MCF 10A (cell line): ENCODE results near the gene TRRAP. TPM values are rescaled to one million over a fixed set of nuclear protein-coding genes. Genes with fewer than 3 reads are reported as not detected.

Experiments
- BruUV-seq: library from RNA; stranded (reverse); fragments of 400-500 nt; replicated peaks from 2 replicates; lab custom pipeline; 2021; lab: Mats Ljungman, UMichigan
- CTCF ChIA-PET: fragments of 300-600 bp; sonication (Branson Sonifier 250); formaldehyde crosslinking; extraction: SDS; loops from one replicate; lab custom pipeline; 2021; ENCODE audit warnings: antibody characterized with exemption, inconsistent platforms; lab: Yijun Ruan, JAX
- POLR2A ChIA-PET: fragments of 300-600, 350-650 bp; sonication (Branson Sonifier 250); formaldehyde crosslinking; extraction: SDS; loops from one replicate; lab custom pipeline; 2020; ENCODE audit warnings: antibody characterized with exemption, inconsistent platforms; lab: Yijun Ruan, JAX
- DNase-seq: peaks from one replicate; pipeline ENCODE4 v3.0.0-alpha.2; 2018; ENCODE audit not compliant: unreplicated experiment
- H3K27ac Mint-ChIP-seq: one replicate; pipeline ENCODE4 v1.8.0; 2022; ENCODE audit warnings: mild to moderate bottlenecking, low read depth, mixed read lengths; ENCODE audit not compliant: unreplicated experiment
- H3K27me3 Mint-ChIP-seq: one replicate; pipeline ENCODE4 v1.8.0; 2022; ENCODE audit warnings: mixed read lengths; ENCODE audit not compliant: insufficient read depth, unreplicated experiment
- H3K36me3 Mint-ChIP-seq: one replicate; pipeline ENCODE4 v1.8.0; 2022; ENCODE audit warnings: mild to moderate bottlenecking, moderate library complexity, mixed read lengths; ENCODE audit not compliant: insufficient read depth, unreplicated experiment
- H3K4me1 Mint-ChIP-seq: one replicate; pipeline ENCODE4 v1.8.0; 2022; ENCODE audit warnings: mixed read lengths; ENCODE audit not compliant: insufficient read depth, unreplicated experiment
- H3K4me3 Mint-ChIP-seq: one replicate; pipeline ENCODE4 v1.8.0; 2022; ENCODE audit warnings: mild to moderate bottlenecking, moderate library complexity, mixed read lengths; ENCODE audit not compliant: unreplicated experiment
- H3K9me3 Mint-ChIP-seq: one replicate; pipeline ENCODE4 v1.8.0; 2022; ENCODE audit warnings: mixed read lengths; ENCODE audit not compliant: unreplicated experiment
- intact Hi-C: fragments of 100-400 bp; cut with micrococcal nuclease; formaldehyde crosslinking; loops from 2 replicates; pipeline ENCODE4 v1.14.1; 2022
- total RNA-seq: library from RNA; stranded (reverse); gene quantifications from 2 replicates; pipeline ENCODE4 v1.2.3, GENCODE V29; 2022
- TF ChIP-seq, protein P1 (sequence below): fragments of 200-600 bp; IDR thresholded peaks from one replicate; pipeline ENCODE4 v1.8.0; 2022; ENCODE audit warnings: antibody characterized with exemption, mild to moderate bottlenecking; ENCODE audit not compliant: unreplicated experiment

TRRAP gene
- total RNA-seq, 1 experiment from 2014 or later, result 30.4 TPM

DNA sequence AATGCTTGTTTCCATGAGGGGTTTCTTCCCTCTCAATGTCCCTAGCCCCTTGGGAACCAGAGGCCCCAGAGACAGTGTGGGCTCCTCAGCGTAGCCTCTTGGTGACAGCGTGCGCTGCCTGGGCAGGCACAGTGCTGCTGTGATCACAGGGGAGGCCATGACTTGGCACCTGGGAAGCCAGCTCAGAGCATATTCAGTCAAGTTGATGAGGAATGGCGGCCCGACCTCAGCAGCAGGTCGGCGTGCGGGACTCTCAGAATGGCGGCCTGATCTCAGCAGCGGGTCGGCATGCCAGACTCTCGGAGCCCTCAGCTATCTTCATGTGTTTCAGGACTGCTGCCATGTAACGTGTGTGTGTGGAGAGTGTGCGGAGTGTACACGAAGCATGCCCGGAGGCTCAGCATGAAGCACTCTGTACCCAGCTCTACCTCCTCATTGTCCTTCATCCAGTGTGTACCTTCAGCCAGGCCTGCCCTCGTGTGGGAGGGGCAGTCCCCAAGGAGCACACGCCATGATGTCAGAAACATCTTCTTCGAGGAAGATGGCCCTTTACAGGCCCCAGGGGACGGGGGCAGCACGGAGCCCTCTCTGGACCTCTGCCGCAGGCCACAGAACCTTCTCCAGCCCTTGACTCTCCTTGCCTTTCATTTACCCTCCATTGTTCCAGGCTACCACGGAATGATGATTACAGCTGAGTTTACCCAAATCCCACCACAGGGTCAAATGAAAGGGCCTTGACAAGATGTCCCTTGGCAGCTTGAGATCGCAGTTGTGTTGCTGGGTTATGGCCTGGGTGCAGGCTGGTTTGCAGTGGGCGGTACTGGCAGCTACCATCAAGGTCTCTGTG, 135.2 kb downstream of the TRRAP start:
- TF ChIP-seq, protein P1, sequence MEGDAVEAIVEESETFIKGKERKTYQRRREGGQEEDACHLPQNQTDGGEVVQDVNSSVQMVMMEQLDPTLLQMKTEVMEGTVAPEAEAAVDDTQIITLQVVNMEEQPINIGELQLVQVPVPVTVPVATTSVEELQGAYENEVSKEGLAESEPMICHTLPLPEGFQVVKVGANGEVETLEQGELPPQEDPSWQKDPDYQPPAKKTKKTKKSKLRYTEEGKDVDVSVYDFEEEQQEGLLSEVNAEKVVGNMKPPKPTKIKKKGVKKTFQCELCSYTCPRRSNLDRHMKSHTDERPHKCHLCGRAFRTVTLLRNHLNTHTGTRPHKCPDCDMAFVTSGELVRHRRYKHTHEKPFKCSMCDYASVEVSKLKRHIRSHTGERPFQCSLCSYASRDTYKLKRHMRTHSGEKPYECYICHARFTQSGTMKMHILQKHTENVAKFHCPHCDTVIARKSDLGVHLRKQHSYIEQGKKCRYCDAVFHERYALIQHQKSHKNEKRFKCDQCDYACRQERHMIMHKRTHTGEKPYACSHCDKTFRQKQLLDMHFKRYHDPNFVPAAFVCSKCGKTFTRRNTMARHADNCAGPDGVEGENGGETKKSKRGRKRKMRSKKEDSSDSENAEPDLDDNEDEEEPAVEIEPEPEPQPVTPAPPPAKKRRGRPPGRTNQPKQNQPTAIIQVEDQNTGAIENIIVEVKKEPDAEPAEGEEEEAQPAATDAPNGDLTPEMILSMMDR, result no peak
- intact Hi-C loops, result no loop called here

DNA sequence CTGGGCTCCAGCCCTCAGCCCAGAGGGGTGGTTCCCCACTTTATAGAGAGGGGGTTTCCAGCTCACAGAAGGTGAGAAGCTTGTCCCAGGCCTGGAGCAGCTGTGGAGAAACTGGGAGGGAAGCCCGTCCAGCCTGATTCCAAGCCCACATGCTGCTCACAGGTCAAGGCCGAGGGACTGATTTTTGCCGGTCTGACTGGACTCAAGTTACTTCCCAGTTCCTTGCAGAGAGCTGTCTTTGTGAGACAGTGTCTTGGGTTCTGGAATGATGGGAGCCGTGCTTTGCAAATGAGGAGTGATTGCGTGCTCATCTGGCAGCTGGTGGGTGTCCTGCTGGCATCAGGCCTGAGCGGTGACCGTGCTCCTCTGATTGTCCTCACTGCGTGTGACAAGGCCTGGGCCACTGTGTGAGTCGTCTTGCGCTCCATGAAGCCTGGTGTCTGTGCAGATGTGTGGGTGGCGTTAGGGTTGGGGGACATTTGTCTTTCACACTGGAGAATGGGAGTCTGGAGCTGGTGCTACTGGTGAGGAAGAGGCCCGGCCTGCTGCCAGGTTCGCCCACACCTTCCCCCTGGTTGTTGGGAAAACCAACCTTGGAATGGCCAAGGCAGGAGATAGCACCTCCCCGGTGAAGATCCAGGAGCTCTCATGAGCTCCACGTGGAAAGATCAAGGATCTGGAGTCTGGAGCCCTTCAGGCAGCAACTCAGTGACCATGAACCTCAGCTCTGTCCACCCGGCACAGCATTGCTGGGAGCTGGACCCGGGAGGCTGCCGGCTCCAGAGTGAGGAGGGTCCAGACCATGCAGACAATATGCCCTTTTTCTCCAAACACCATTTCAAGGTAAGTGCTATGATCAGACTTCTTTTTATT, 136.0 kb downstream of the TRRAP start:
- TF ChIP-seq, protein P1, result no peak
- intact Hi-C loops, result no loop called here
- DNase-seq, result no peak
- Mint-ChIP-seq H3K36me3 (peaks cover 82% of the 10 kb centered on the region), H3K9me3 (no peaks in the 10 kb centered on the region), H3K27me3 (no peaks in the 10 kb centered on the region), H3K4me1 (no peaks in the 10 kb centered on the region), H3K27ac (no peak overlapping the region), H3K4me3 (no peak overlapping the region)
- POLR2A ChIA-PET, result interaction anchor here (0.6 to 0.8 kb wide), 3 partner anchors 109 to 424 kb away, joined by 3 to 4 read pairs (median 3); partner anchors contain the start of genes CPSF4 and PTCD1
- no TSS peak for BruUV-seq
- CTCF ChIA-PET, result interaction anchor here (0.6 to 1.0 kb wide), 2 partner anchors 57 to 299 kb away, joined by 3 read pairs; no protein-coding TSS in a partner anchor

More for the DNA sequence above, 135.2 kb downstream of the TRRAP start:
- POLR2A ChIA-PET, result interaction anchor here (0.8 to 1.0 kb wide), 2 partner anchors 54 to 110 kb away, joined by 4 read pairs; no protein-coding TSS in a partner anchor
- H3K4me3 Mint-ChIP-seq, result no peak overlapping the region
- no peaks in the 10 kb centered on the region for H3K4me1 Mint-ChIP-seq
- H3K27ac Mint-ChIP-seq, result no peak overlapping the region
- no TSS peak for BruUV-seq
- CTCF ChIA-PET, result interaction anchor here (0.6 kb wide), 1 partner anchor 299 kb away, joined by 3 read pairs; no protein-coding TSS in a partner anchor
- H3K36me3 Mint-ChIP-seq, result peaks cover 83% of the 10 kb centered on the region
- no peak for DNase-seq
- H3K27me3 Mint-ChIP-seq, result no peaks in the 10 kb centered on the region
- no peaks in the 10 kb centered on the region for H3K9me3 Mint-ChIP-seq

DNA sequence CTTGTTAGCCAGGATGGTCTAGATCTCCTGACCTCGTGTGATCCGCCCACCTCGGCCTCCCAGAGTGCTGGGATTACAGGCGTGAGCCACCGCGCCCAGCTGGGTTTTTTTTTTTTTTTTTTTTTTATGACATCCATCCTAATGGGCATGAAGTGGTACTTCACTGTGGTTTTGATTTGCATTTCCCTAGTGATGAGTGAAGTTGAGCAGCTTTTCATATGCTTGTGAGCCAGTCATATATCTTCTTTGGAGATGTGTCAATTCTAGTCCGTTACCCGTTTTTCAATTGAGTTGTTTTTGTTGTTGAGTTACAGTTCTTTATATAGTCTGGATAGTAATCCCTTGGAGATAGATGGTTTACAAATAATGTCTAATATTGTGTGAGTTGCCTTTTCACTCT, 137.9 kb downstream of the TRRAP start:
- H3K36me3 Mint-ChIP-seq, result peaks cover 73% of the 10 kb centered on the region
- CTCF ChIA-PET, result interaction anchor here (1.6 kb wide), 1 partner anchor 297 kb away, joined by 4 read pairs; no protein-coding TSS in a partner anchor
- H3K4me3 Mint-ChIP-seq, result no peak overlapping the region
- no peak for DNase-seq
- H3K4me1 Mint-ChIP-seq, result no peaks in the 10 kb centered on the region
- POLR2A ChIA-PET, result interaction anchor here (1.0 to 1.3 kb wide), 3 partner anchors 13 to 314 kb away, joined by 3 to 4 read pairs (median 4); no protein-coding TSS in a partner anchor
- intact Hi-C loops, result no loop called here
- no peaks in the 10 kb centered on the region for H3K27me3 Mint-ChIP-seq
- no peak overlapping the region for H3K27ac Mint-ChIP-seq
- BruUV-seq, result no TSS peak
- no peaks in the 10 kb centered on the region for H3K9me3 Mint-ChIP-seq
- TF ChIP-seq, protein P1, result no peak
